MM.1S (cell line): ENCODE data around the gene PPAN.

Experiments used
- DNase-seq: peaks from one replicate; pipeline ENCODE4 v3.0.0-alpha.2; 2015
- H2AFZ ChIP-seq: fragments of 300-600 bp; sonication (generic); 2 replicates; pipeline ENCODE4 v1.6.0; 2016; ENCODE audit warnings: antibody characterized with exemption, low read length
- H3F3A ChIP-seq: fragments of 300-600 bp; sonication (generic); 2 replicates; pipeline ENCODE4 v1.6.1; 2016; ENCODE audit warnings: mild to moderate bottlenecking, antibody characterized with exemption, low read length, moderate library complexity, mixed read lengths; ENCODE audit not compliant: insufficient read depth
- H3K27ac ChIP-seq: fragments of 300-600 bp; sonication (generic); 2 replicates; pipeline ENCODE4 v1.5.1; 2016; ENCODE audit warnings: mild to moderate bottlenecking, low read length
- H3K27me3 ChIP-seq: fragments of 300-600 bp; sonication (generic); replicated peaks from 2 replicates; pipeline ENCODE4 v1.6.0; 2016; ENCODE audit warnings: low read length; ENCODE audit not compliant: insufficient read depth
- H3K36me3 ChIP-seq: fragments of 300-600 bp; sonication (generic); replicated peaks from 2 replicates; pipeline ENCODE4 v1.6.1; 2016; ENCODE audit warnings: mild to moderate bottlenecking, low read length, mixed read lengths; ENCODE audit not compliant: insufficient read depth
- H3K4me1 ChIP-seq: fragments of 300-600 bp; sonication (generic); 2 replicates; pipeline ENCODE4 v1.6.1; 2016; ENCODE audit warnings: low read length, mixed read lengths
- H3K4me2 ChIP-seq: fragments of 300-600 bp; sonication (generic); 2 replicates; pipeline ENCODE4 v1.6.0; 2016; ENCODE audit warnings: low read depth, low read length
- H3K4me3 ChIP-seq: fragments of 300-600 bp; sonication (generic); 2 replicates; pipeline ENCODE4 v1.5.1; 2016; ENCODE audit warnings: low read length, mixed read lengths
- H3K79me2 ChIP-seq: fragments of 300-600 bp; sonication (generic); 2 replicates; pipeline ENCODE4 v1.6.1; 2016; ENCODE audit warnings: mixed run types, low read length, mixed read lengths
- H3K9ac ChIP-seq: fragments of 300-600 bp; sonication (generic); 2 replicates; pipeline ENCODE4 v1.6.1; 2016; ENCODE audit warnings: low read length, mixed read lengths
- H3K9me2 ChIP-seq: fragments of 300-600 bp; sonication (generic); replicated peaks from 2 replicates; pipeline ENCODE4 v1.6.1; 2016; ENCODE audit warnings: mild to moderate bottlenecking, low read length, mixed read lengths; ENCODE audit not compliant: insufficient read depth
- H3K9me3 ChIP-seq: fragments of 300-600 bp; sonication (generic); replicated peaks from 2 replicates; pipeline ENCODE4 v1.6.1; 2016; ENCODE audit warnings: mild to moderate bottlenecking, low read length, mixed read lengths; ENCODE audit not compliant: insufficient read depth
- H4K20me1 ChIP-seq: fragments of 300-600 bp; sonication (generic); 2 replicates; pipeline ENCODE4 v1.6.1; 2016; ENCODE audit warnings: mild to moderate bottlenecking, low read length, moderate library complexity, mixed read lengths; ENCODE audit not compliant: insufficient read depth
- CTCF ChIP-seq: fragments of 300-600 bp; sonication (generic); IDR thresholded peaks from 2 replicates; pipeline ENCODE4 v1.5.1; 2016; ENCODE audit warnings: antibody characterized with exemption, low read length, mixed read lengths
- EZH2 ChIP-seq: fragments of 300-600 bp; sonication (generic); optimal IDR thresholded peaks from 2 replicates; pipeline ENCODE3; 2017; ENCODE audit warnings: low read depth, mild to moderate bottlenecking, antibody characterized with exemption, low read length, mixed read lengths
- EZH2phosphoT487 ChIP-seq: fragments of 300-600 bp; sonication (generic); IDR thresholded peaks from 2 replicates; pipeline ENCODE4 v1.6.1; 2018; ENCODE audit warnings: antibody characterized with exemption, low read length

The PPAN gene

GRCh38 chr19:10109528-10109927 is 3.4 kb downstream of the PPAN start:
- DNase-seq: no peak
- no peaks in the 10 kb centered on the region for H3K27me3 ChIP-seq
- TF ChIP-seq CTCF (no peak), EZH2phosphoT487 (no peak), EZH2 (no peak)
- no peaks in the 10 kb centered on the region for H4K20me1 ChIP-seq
- H2AFZ ChIP-seq: no peak overlapping the region
- no peak overlapping the region for H3K4me3 ChIP-seq
- peaks cover 42% of the 10 kb centered on the region for H3K79me2 ChIP-seq
- no peak overlapping the region for H3K27ac ChIP-seq
- peaks cover 37% of the 10 kb centered on the region for H3F3A ChIP-seq
- no peaks in the 10 kb centered on the region for H3K9me3 ChIP-seq
- H3K9ac ChIP-seq: no peak overlapping the region
- no peak overlapping the region for H3K4me2 ChIP-seq
- H3K36me3 ChIP-seq: peaks cover 18% of the 10 kb centered on the region
- no peaks in the 10 kb centered on the region for H3K9me2 ChIP-seq
- peaks cover 38% of the 10 kb centered on the region for H3K4me1 ChIP-seq

- H3F3A ChIP-seq: peaks cover 37% of the 10 kb centered on the region
Measured at GRCh38 chr19:10110076-10110971, 4.2 kb downstream of the PPAN start.

GRCh38 chr19:10110972-10111317 is 4.8 kb downstream of the PPAN start:
- no peaks in the 10 kb centered on the region for H3K9me2 ChIP-seq
- no peak for DNase-seq
- no peak overlapping the region for H2AFZ ChIP-seq
- H4K20me1 ChIP-seq: no peaks in the 10 kb centered on the region
- H3K27ac ChIP-seq: no peak overlapping the region
- no peak overlapping the region for H3K4me2 ChIP-seq
- TF ChIP-seq EZH2phosphoT487: no peak
- TF ChIP-seq CTCF: no peak
- TF ChIP-seq EZH2: no peak
- H3K27me3 ChIP-seq: no peaks in the 10 kb centered on the region
- H3K4me3 ChIP-seq: no peak overlapping the region
- H3K36me3 ChIP-seq: peaks cover 18% of the 10 kb centered on the region
- H3K79me2 ChIP-seq: peaks cover 40% of the 10 kb centered on the region
- H3K9me3 ChIP-seq: no peaks in the 10 kb centered on the region
- peaks cover 37% of the 10 kb centered on the region for H3F3A ChIP-seq
- H3K9ac ChIP-seq: no peak overlapping the region
- H3K4me1 ChIP-seq: peaks cover 33% of the 10 kb centered on the region

More at GRCh38 chr19:10110076-10110971, 4.2 kb downstream of the PPAN start:
- no peak overlapping the region for H3K9ac ChIP-seq
- H3K9me2 ChIP-seq: no peaks in the 10 kb centered on the region
- no peak overlapping the region for H2AFZ ChIP-seq
- H3K27ac ChIP-seq: no peak overlapping the region
- H3K9me3 ChIP-seq: no peaks in the 10 kb centered on the region
- no peak overlapping the region for H3K4me2 ChIP-seq
- peaks cover 18% of the 10 kb centered on the region for H3K36me3 ChIP-seq
- H3K4me1 ChIP-seq: peaks cover 38% of the 10 kb centered on the region
- TF ChIP-seq EZH2phosphoT487 (no peak), CTCF (no peak), EZH2 (no peak)
- H3K4me3 ChIP-seq: no peak overlapping the region
- H3K79me2 ChIP-seq: peaks cover 42% of the 10 kb centered on the region
- no peaks in the 10 kb centered on the region for H4K20me1 ChIP-seq
- DNase-seq: no peak
- no peaks in the 10 kb centered on the region for H3K27me3 ChIP-seq
